HepG2 (cell line): ENCODE measurements around the gene C20orf141.

ENCODE experiments used
- CTCF ChIP-seq: sonication (generic); formaldehyde crosslinking; IDR thresholded peaks from 2 replicates; pipeline ENCODE4 v1.5.0; 2020; ENCODE audit warnings: mild to moderate bottlenecking, missing genetic modification reagents, moderate library complexity
- TCF7L2 ChIP-seq: IDR thresholded peaks from 2 replicates; pipeline ENCODE4 v1.6.1; 2011; ENCODE audit warnings: mild to moderate bottlenecking, low read depth, low read length, moderate library complexity
- ZNF253 ChIP-seq: sonication (generic); formaldehyde crosslinking; IDR thresholded peaks from 2 replicates; pipeline ENCODE4 v1.8.0; 2022; ENCODE audit warnings: mild to moderate bottlenecking, missing genetic modification reagents, borderline replicate concordance

GRCh38 chr20:2773812-2774211 is 41.0 kb upstream of the C20orf141 start:
- TF ChIP-seq TCF7L2, result no peak
- TF ChIP-seq CTCF, result no peak
- TF ChIP-seq ZNF253 (CRISPR knock-in tag), result no peak
